Nephron progenitor cell (in vitro differentiated cells): ENCODE results near the gene ITGA6.

ENCODE experiments used
- DNase-seq: peaks from one replicate; pipeline ENCODE4 v3.0.0; 2021
- H3K27ac Mint-ChIP-seq: 2 replicates; pipeline ENCODE4 v1.8.0; 2021; ENCODE audit warnings: mild to moderate bottlenecking, moderate library complexity, mixed read lengths
- H3K27me3 Mint-ChIP-seq: 2 replicates; pipeline ENCODE4 v1.8.0; 2021; ENCODE audit warnings: mild to moderate bottlenecking, low read depth, mixed read lengths; ENCODE audit not compliant: poor library complexity
- H3K36me3 Mint-ChIP-seq: 2 replicates; pipeline ENCODE4 v1.8.0; 2021; ENCODE audit warnings: low read depth, mixed read lengths
- H3K4me1 Mint-ChIP-seq: 2 replicates; pipeline ENCODE4 v1.8.0; 2021; ENCODE audit warnings: mixed read lengths
- H3K4me3 Mint-ChIP-seq: 2 replicates; pipeline ENCODE4 v1.8.0; 2021; ENCODE audit warnings: mild to moderate bottlenecking, moderate library complexity, mixed read lengths
- H3K9me3 Mint-ChIP-seq: 2 replicates; pipeline ENCODE4 v1.8.0; 2021; ENCODE audit warnings: mild to moderate bottlenecking, moderate library complexity, mixed read lengths
- TF ChIP-seq, protein P1 (sequence below): fragments of 200-600 bp; sonication (generic); IDR thresholded peaks from 2 replicates; pipeline ENCODE4 v1.5.0; 2021; ENCODE audit warnings: antibody characterized with exemption

The ITGA6 gene

GRCh38 chr2:172447811-172448493, 20.6 kb downstream of the ITGA6 start:
- no peak for DNase-seq
- TF ChIP-seq, protein P1, sequence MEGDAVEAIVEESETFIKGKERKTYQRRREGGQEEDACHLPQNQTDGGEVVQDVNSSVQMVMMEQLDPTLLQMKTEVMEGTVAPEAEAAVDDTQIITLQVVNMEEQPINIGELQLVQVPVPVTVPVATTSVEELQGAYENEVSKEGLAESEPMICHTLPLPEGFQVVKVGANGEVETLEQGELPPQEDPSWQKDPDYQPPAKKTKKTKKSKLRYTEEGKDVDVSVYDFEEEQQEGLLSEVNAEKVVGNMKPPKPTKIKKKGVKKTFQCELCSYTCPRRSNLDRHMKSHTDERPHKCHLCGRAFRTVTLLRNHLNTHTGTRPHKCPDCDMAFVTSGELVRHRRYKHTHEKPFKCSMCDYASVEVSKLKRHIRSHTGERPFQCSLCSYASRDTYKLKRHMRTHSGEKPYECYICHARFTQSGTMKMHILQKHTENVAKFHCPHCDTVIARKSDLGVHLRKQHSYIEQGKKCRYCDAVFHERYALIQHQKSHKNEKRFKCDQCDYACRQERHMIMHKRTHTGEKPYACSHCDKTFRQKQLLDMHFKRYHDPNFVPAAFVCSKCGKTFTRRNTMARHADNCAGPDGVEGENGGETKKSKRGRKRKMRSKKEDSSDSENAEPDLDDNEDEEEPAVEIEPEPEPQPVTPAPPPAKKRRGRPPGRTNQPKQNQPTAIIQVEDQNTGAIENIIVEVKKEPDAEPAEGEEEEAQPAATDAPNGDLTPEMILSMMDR: no peak
- Mint-ChIP-seq H3K4me3 (no peak overlapping the region), H3K4me1 (peaks cover 5% of the 10 kb centered on the region), H3K36me3 (no peaks in the 10 kb centered on the region), H3K27ac (no peak overlapping the region), H3K27me3 (peaks cover 5% of the 10 kb centered on the region), H3K9me3 (no peaks in the 10 kb centered on the region)

DNA sequence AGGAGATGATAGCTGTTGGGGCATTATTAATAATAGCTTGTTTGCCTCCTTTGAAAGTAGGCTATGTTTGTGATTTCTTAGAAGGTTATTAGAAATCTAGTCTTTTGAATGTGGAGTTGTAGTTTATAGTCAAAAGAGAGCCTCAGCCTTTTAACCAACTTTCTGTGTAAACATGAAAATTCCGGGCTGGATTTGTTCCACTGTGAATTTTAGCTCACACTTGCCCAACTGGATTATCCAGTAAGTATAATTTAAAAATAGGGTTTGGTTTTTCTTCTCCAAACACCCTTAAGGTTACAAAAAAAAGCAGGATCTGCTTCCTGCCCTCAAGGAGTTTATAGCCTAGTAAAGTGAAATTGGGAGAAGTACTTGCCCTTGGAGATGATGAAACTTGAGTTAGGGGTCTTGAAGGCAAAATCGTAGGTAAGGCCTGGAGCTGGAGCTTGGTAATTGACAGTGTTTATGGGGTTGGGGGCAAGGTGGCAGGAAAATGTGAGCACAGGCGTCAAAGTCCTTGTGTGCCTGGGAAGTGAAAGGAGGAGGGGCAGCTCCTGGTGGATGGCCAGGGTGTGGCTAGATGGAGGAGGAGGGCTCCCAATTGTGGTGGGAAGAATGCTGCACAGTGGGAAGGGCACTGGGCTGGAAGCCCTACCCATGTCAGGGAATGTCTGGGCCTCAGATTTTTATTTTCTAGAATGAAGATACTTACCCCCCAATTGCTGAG, 21.3 kb downstream of the ITGA6 start:
- TF ChIP-seq, protein P1: no peak
- DNase-seq: no peak
- H3K27ac Mint-ChIP-seq: no peak overlapping the region
- no peaks in the 10 kb centered on the region for H3K9me3 Mint-ChIP-seq
- no peak overlapping the region for H3K4me3 Mint-ChIP-seq
- peaks cover 5% of the 10 kb centered on the region for H3K27me3 Mint-ChIP-seq
- H3K36me3 Mint-ChIP-seq: no peaks in the 10 kb centered on the region
- H3K4me1 Mint-ChIP-seq: no peaks in the 10 kb centered on the region

GRCh38 chr2:172449911-172450550, 22.6 kb downstream of the ITGA6 start:
- Mint-ChIP-seq H3K27ac (peak overlapping the region; percentile 7), H3K4me3 (no peak overlapping the region), H3K9me3 (no peaks in the 10 kb centered on the region), H3K36me3 (no peaks in the 10 kb centered on the region), H3K27me3 (peaks cover 5% of the 10 kb centered on the region), H3K4me1 (no peaks in the 10 kb centered on the region)
- DNase-seq: no peak
- TF ChIP-seq, protein P1: no peak

GRCh38 chr2:172451923-172452322, 24.5 kb downstream of the ITGA6 start:
- H3K27ac Mint-ChIP-seq: no peak overlapping the region
- no peaks in the 10 kb centered on the region for H3K9me3 Mint-ChIP-seq
- peaks cover 9% of the 10 kb centered on the region for H3K27me3 Mint-ChIP-seq
- no peaks in the 10 kb centered on the region for H3K36me3 Mint-ChIP-seq
- H3K4me1 Mint-ChIP-seq: peaks cover 5% of the 10 kb centered on the region
- no peak overlapping the region for H3K4me3 Mint-ChIP-seq
- TF ChIP-seq, protein P1: no peak
- DNase-seq: no peak

DNA sequence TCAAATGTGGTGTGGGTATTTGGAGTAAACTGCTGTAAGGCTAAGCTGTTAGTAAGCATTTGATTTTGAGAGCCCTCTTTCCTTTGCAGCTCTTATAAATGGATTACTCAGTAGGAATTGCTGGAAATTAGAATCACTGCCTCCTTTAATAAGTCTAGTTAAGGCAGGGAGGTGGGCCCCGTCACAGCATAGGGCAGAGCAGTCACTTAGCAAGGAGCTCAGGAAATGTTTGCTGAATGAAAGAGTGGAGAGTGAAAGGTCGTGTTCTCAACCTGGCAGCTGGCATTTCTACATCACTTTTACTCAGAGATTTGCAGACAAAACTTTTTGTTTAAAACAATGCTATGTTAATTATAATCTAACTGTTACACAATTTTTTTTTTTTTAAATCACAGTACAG, 25.5 kb downstream of the ITGA6 start:
- Mint-ChIP-seq H3K27ac (no peak overlapping the region), H3K9me3 (no peaks in the 10 kb centered on the region), H3K27me3 (peaks cover 12% of the 10 kb centered on the region), H3K4me3 (no peak overlapping the region), H3K4me1 (peaks cover 5% of the 10 kb centered on the region), H3K36me3 (no peaks in the 10 kb centered on the region)
- TF ChIP-seq, protein P1: no peak
- no peak for DNase-seq
